GM19455 (cell line): ENCODE measurements around the gene IQCM.

ENCODE experiments used
- ATAC-seq: cut with Tn5 transposase; IDR thresholded peaks from one replicate; pipeline ENCODE4 v1.9.1; 2021; ENCODE audit not compliant: unreplicated experiment

The IQCM gene, protein sequence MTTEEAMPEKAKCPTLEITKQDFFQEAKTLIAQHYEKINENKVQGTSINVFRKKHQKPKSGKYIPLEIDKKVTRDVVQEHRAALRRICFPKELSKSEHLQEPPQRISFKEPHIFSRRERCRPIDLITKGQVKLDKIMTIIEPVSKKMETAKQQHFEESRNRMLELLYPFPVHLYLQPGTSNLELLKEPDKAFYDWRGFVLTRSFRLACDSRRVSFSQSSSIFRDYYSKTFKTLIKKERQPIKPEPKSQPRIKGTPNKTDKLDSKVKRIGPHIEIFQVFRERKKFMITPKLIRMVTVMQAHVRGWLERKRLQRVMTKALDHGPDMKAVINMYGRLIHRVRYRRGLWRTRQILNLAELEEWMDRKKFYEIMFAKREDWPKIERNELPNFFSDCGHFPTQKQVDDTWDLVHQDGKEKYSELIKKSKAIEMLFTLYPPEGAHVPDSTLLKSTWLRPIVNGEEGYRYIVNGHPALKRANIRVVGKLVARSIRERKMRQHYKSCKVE

DNA sequence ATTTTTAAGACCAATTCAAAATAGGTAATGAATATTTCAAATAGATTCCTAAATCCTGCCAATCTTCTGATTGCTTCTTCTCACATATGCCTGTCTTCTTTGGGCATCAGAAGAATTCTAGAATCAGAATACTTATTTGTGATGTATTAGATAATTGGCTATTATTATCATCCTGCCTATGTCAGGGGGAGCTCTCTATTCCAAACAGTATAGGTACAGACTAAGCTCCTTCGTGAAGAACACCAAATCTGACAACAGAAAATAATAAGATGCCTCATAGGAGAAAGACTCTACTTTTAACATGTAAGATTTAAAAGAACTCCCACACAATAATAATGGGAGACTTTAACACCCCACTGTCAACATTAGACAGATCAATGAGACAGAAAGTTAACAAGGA is at the start of gene IQCM:
Gene IQCM (minus strand): TSS at position 101 of the 400 bp plus-strand sequence. CDS start 73,152 bp downstream, outside the sequence.
- ATAC-seq, result no peak

DNA sequence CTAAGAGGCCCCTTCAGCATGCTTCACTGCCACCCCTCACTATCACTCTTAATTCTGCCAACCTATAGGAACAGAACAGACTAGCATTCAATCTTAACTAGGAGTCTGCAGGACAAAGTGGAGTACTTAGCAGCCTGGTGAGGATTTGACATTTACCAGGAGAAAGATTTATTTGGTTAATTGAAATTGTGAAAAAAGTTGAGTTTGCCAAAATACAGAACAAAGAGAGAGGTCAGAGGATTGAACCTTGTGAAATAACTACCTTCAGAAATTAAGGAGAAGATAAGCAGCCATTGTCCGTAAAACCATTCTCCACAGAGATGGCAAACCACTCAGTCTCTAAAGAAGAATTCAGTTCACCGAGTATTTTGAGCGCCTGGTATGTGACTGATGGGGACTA is 41.8 kb upstream of the IQCM start:
- ATAC-seq, result no peak

DNA sequence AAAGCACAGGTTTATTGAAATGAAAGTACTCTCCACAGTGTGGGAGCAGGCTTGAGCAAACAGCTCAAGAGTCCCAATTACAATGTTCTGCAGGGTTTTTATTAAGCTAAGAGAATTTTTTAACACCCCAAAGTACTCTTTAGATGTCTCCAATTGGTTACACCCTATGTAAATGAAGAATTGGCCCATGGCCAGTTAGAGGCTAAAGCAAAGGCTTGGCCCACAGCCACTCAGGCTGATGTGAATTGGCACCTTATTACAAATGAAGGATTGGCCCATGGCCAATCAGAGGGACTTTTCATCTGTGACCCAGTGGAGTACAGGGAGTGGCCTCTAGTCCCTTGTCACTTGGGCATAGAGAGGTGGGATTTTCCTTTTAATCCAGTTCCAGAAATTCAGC is 30.1 kb upstream of the IQCM start:
- ATAC-seq, result no peak

DNA sequence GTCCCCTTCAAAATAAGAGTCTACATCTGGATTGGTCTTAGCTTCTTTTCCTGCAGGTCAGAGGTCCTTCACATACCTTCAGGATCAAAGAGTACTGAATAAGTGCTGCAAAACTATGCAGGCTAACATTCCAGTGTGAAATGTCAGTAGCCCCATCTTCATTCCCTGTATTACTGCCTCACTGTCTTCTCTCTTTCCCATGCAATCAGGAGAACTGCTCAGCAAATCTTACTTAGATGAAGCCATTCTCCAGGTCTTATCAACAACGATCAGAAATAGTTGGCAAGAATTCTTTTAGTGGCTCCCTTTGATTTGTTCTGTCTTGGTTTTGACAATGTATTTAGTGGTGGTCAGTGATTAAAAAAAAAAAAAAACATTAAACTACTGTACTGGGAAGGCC is 26.0 kb upstream of the IQCM start:
- no peak for ATAC-seq

DNA sequence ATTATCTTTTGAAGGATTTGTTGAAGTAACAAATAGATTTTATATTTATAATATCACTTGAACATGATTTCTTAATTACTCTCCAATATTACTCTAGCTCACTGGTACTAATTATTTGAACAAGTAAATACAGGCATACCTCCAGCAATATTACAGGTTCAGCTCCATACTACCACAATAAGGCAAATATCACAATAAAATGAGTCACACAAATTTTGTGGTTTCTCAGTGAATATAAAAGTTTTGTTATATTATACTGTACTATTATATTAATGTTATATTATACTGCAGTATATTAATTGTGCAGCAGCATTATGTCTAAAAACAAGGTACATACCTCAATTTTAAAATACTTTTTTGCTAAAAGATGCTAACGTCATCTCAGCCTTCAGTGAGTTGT is 22.4 kb upstream of the IQCM start:
- no peak for ATAC-seq

DNA sequence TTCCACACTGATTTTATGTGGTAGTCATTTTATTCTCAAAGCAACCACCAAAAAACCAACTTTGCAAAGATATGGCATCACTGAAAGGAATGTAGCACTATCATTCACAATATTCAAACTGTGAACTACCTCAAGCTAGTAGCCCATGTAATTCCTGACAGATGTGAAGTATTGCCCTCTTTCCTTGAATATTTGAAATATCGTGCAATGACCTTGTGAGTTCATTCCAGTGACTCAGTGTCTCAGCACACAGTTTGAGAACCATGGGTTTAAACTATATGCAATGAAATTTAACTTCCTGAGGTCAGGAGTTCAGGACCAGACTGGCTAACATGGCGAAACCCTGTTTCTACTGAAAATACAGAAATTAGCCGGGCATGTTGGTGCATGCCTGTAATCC is 20.9 kb upstream of the IQCM start:
- no peak for ATAC-seq

DNA sequence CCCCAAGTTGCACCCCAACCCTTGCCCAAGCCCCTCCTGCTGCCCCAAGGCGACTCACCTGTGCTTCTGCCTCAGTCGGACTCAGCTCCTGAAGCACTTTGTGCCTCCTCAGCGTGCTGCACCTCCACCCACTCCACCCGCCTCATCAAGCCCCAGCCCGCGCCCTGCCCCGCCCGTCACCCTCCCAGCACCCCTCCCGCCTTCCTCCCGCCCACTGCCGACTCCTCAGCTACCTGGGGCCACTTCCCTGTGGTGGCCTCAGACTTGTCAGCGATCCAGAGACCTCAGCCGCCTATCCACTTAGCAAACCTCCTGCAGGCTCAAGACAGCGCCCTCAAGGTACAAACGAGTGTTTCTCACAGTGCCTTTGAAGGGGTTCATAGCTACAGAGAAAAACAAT is 19.6 kb upstream of the IQCM start:
- ATAC-seq, result no peak

DNA sequence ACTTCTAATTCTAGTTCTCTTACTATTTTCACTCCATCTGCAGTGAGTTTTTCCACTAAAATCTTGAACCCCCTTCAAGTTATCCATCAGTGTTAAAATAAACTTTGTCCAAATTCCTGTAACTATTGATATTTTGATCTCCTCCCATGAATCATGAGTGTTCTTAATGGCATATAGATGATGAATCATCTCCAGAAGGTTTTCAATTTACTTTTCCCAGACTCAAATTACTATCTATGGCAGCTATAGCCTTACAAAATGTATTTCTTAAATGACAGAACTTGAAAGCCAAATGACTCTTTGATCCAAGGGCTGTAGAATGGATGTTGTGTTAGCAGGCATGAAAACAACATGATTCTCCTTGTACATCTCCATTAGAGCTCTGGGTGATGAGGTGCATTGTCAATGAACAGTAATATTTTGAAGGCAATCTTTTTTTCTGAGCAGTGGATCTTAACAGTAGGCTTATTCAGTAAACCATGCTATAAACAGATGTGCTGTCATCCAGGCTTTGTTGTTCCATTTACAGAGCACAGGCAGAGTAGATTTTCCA is 16.1 kb upstream of the IQCM start:
- ATAC-seq, result no peak

DNA sequence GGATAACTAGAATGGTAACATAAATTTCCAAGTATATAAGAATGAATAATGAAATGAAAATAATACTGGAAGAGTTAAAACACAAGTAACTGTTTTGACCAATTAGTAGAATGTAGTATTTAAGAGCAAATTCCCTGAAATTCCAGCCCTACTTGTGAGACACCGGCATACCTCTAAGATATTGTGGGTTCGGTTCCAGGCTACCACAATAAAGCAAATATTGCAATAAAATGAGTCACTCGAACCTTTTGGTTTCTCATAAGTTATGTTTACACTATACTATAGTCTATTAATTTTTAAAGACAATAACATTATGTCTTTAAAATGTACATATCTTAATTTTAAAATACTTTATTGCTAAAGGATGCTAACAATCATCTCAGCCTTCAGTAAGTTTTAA is 15.2 kb upstream of the IQCM start:
- ATAC-seq, result no peak

DNA sequence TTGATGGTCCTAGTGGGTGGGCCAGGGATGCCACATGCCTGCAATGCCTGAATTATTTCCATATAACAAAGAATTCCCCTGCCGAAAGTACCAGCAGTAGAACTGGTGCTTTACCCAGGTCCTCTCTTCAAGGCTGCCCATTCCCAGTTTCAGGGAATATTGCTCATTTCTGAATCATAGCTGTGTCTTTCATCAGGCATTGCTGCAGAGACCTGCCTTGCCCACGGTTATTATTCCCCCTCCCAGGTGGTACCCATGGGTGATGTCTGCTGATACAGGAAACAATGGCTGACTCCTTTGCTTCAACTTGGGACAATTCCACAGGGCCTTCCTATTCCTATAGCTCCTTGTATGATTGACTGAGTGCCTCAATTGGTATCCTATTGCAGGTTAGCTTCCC is 9.7 kb upstream of the IQCM start:
- ATAC-seq, result no peak

DNA sequence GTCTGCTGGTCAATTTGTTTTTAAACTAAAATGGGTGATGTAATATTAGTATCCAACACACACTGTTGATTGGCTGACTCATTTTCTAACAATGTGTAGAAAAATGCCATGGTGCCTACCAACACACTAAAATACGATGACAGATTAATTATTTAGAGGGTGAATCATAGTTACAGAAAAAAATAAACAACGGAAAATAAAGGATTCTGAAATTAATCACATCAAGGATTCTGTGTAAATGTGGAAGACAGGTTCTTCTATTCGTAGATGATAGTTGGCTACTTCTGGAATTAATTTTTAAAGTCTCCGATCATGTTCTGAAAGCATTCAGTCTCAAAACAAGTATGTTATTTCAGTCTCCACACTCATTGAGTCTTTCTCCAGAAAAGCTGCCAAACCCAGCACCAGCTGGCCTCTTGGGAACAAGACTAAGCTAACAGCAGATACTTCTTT is 8.2 kb upstream of the IQCM start:
- no peak for ATAC-seq

DNA sequence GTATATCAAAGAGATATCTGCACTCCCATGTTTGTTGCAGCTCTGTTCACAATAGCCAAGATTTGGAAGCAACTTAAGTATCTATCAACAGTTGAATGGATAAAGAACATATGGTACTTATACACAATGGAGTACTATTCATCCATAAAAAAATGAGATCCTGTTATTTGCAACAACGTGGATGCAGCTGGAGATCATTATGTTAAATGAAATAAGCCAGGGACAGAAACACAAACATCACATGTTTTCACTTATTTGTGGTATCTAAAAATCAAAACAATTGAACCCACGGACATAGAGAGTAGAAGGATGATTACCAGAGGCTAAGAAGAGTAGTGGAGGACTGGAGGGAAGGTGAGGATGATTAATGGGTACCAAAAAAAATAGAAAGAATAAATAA is 14.2 kb downstream of the IQCM start:
- ATAC-seq, result no peak

DNA sequence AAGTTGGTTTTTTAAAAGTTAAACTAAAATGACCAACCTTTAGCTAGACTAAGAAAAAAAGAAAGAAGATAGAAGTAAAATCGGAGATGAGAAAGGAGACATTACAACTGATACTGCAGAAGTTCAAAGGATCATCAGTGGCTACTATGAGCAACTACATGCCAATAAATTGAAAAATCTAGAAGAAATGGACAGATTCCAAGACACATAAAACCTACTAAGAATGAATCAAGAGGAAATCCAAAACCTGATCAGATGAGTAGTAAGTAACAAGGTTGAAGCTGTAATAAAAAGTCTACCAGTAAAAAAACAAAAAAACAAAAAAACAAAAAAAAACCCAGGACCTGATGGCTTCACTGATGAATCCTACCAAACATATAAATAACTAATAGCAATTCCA is 16.1 kb downstream of the IQCM start:
- no peak for ATAC-seq

DNA sequence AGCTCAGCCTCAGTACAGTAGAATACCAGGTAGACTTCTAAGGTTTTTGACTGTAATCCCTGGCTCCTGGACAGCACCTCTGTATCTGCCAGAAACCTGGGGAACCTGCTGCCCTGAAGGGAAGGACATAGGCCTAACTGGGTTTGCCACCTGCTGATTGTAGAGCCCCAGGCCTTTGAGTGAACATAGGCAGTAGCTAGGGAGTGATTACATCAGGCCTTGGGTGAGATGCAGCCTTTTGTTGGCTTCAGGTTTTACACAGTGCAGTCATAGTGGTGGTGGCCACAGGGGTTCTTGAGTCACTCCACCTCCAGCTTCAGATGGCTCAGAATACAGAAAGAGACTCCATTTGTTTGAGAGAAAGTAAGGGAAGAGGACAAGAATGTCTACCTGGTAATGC is 19.3 kb downstream of the IQCM start:
- no peak for ATAC-seq

DNA sequence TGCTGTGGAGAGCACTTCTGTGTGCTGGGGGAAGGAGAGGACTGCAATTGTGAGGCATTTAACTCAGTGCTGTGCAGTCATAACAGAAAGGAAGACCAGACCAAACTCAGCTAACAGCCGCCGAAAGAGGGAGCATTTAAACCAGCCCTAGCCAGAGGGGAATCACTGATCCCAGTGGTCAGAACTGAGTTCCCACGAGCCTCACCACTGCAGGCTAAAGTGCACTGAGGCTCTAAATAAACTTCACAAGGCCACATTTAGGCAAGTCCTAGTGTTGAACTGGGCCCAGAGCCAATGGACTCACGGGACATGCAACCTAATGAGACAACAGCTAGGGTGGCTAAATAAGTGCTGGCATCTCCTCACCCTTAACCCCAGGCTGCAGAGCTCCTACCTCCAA is 20.4 kb downstream of the IQCM start:
- no peak for ATAC-seq

DNA sequence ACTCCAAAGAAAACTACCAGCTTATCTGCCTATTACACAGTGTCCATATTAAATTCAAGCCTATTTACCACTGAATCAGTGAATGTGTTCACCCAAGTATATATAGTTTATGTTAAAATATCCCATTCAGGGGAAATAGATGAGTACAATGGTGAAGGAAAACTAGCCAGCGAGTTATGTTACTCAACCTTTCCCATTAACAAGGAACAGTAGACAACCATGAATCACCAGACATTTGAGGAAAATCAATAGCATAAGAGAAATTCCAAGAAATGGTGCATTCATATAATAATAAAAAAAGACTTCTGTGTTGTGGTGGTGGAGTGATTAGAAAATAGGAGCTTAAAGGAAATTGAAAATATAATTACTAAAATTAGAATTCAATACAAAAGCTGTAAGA is 21.3 kb downstream of the IQCM start:
- no peak for ATAC-seq

DNA sequence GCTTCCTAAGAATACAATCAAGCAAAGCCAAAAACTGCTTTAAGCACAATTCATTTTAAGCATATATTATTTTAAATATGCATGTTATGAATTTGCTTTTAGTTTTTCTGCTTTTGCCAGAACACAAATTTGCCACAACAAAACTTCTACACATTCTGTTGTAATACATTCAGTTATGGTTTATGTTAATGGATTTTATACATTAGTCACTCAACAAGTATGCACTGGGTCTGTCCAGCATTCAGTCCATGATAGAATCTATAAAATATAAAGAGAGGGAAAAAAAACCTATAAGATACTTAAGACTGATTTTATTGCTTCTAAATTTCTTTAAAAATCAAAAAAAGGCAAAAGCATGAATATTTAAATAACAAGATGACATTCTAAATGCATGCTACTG is 22.2 kb downstream of the IQCM start:
- ATAC-seq, result no peak

DNA sequence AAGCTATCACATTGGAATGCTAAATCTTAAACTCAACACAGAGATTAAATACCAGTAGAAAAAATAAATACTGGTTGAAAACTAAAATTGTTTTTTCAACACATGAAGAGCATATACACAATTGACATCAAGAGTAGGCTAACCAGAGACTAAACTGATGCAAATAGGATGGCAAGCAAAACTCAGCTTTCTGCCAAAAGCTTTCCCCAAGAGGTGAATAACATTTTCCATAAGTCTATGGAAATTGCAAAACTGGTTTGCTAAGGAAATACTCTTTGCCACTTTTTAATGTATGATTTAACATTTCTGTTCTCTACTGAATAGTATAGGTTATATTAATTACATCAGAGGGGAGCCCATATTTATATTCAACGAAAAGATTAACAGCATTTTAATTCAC is 23.8 kb downstream of the IQCM start:
- no peak for ATAC-seq

DNA sequence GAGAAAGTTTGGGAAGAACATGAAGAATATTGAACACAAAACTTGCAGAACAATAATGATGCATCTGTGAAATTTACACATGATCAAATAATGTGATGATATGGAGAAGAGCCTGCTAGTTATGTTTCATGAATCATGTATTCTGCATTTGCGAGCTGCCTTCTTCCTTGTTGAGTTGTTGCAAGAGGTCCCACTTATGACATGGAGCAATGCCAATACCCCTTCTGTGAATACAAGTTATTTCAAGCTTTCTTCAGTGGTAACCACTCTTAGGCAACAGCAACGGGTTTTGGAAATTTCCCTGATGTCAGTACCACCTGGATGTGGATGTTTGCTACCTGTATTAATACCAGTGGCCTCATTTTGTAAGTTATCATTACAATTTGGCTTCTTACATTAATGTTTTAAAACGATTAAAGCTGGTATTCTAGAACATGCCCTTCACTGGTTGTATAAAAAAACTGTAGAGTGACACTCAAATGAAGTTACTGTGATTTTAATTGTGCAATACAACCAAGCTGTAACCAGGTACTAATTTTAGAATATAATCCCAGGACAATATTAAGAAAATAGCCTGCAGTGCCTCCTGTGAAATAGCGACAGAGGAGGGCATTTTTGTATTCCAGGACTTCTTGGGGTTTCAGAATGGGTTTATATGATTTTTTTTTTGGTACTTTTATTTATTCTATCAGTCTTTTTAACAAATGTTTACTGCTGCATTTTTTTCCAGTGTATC is 25.3 kb downstream of the IQCM start:
- ATAC-seq, result no peak

DNA sequence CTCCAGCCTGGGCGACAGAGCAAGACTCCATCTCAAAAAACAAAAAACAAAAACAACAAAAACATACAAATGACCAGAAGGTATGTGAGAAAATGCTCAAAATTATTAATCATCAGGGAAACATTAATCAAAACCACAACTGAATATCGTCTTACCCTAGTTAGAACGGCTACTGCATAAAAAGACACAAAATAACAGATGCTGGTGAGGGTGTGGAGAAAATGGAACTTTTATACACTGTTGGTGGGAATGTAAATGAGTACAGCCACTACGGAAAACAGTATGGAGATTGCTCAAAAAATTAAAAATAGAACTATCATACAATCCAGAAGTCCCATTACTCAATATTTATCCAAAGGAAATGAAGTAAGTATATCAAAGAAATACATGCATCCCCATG is 27.3 kb downstream of the IQCM start:
- ATAC-seq, result no peak

DNA sequence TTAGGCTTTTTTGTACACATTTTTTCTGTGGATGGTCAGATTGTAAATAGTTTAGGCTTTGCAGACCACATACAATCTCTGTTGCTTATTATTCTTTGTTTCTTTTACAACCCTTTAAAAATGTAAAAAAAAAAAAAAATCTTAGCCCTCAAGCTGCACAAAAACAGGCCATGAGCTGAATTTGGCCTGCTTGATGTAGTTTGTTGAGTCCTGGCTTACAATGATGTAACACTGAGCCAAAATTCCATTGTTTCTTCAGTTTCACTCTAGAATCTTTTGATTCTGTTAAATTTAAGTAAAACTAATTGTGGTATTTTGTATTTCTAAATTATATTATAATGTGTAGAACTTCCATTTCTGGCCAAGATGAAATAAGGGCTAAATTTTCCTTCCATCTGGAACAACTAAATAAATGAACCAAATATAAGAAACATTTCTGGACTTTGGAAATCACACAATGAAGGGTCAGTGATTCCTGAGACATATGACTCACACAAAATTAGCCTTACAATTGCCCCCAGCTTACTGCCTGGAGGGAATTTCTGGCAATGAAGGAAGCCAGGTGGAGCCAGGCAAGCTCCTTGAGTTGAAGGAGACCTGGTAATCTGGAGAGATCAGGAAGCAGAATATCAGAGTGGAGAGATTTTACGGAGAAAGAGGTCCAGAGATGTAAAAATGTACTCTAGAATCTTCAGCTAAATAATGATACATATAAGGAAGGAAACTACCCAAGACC is 29.8 kb downstream of the IQCM start:
- ATAC-seq, result no peak
